K562 (cell line): Measurements from ENCODE around the gene G6PD. TPM values are rescaled to one million over a fixed set of nuclear protein-coding genes. Genes with fewer than 3 reads are reported as not detected.

Experiments used
- ATF4 ChIP-seq: fragments of 450-650 bp; formaldehyde crosslinking; IDR thresholded peaks from 2 replicates; pipeline ENCODE4 v1.4.0; 2022; ENCODE audit warnings: mild to moderate bottlenecking, moderate library complexity
- CBX3 ChIP-seq, 2 experiments: IDR thresholded peaks; 1 replicate in 1 of 2; 2 replicates in 1 of 2; pipeline ENCODE4 v1.6.1; 2012; ENCODE audit warnings: inconsistent platforms in 2 of 2, low read length in 2 of 2, borderline replicate concordance in 1 of 2, control low read depth in 1 of 2
- CCAR2 ChIP-seq: fragments of 200-400 bp; formaldehyde crosslinking; IDR thresholded peaks from 2 replicates; pipeline ENCODE4 v1.6.1; 2017; ENCODE audit warnings: mild to moderate bottlenecking, low read depth, low read length
- E2F4 ChIP-seq: sonication (generic); formaldehyde crosslinking; IDR thresholded peaks from 2 replicates; pipeline ENCODE4 v1.8.0; 2022; ENCODE audit warnings: mild to moderate bottlenecking, low read depth, missing genetic modification reagents
- GTF3C2 ChIP-seq: IDR thresholded peaks from 3 replicates; pipeline ENCODE4 v1.6.1; 2011; ENCODE audit warnings: borderline replicate concordance, mild to moderate bottlenecking, moderate library complexity; ENCODE audit not compliant: insufficient read length; ENCODE audit errors: extremely low read depth
- HNRNPK ChIP-seq: fragments of 200-400 bp; formaldehyde crosslinking; IDR thresholded peaks from one replicate; pipeline ENCODE4 v1.6.1; 2018; ENCODE audit warnings: mild to moderate bottlenecking, low read depth, low read length; ENCODE audit not compliant: poor library complexity, severe bottlenecking
- IRF9 ChIP-seq: fragments of 450-650 bp; IDR thresholded peaks from 2 replicates; pipeline ENCODE4 v1.6.1; 2016; ENCODE audit warnings: missing biosample characterization, missing genetic modification characterization
- MEIS2 ChIP-seq: fragments of 450-650 bp; IDR thresholded peaks from 2 replicates; pipeline ENCODE4 v1.6.1; 2014; ENCODE audit warnings: mild to moderate bottlenecking; ENCODE audit not compliant: partially characterized antibody
- NCOA2 ChIP-seq, 2 experiments: fragments of 450-650 bp; IDR thresholded peaks; 2 replicates each; pipeline ENCODE4 v1.6.1; 2018; ENCODE audit warnings: mild to moderate bottlenecking in 2 of 2, moderate library complexity in 1 of 2; ENCODE audit not compliant: partially characterized antibody in 2 of 2
- RBFOX2 ChIP-seq: fragments of 200-400 bp; formaldehyde crosslinking; IDR thresholded peaks from 2 replicates; pipeline ENCODE4 v1.6.1; 2017; ENCODE audit warnings: low read depth, mild to moderate bottlenecking, low read length, moderate library complexity
- RNF2 ChIP-seq: sonication (generic); IDR thresholded peaks from 2 replicates; pipeline ENCODE4 v1.6.1; 2016
- SRF ChIP-seq, 2 experiments: fragments of 250-450, 450-650 bp in 1 of 2; sonication (Bioruptor Pico) in 1 of 2; sonication (generic) in 1 of 2; formaldehyde crosslinking; IDR thresholded peaks; 2 replicates each; pipeline versions ENCODE4 v1.5.0 to v1.5.1; 2020 to 2022; ENCODE audit warnings: mild to moderate bottlenecking in 1 of 2, missing genetic modification reagents in 1 of 2
- XRCC3 ChIP-seq: fragments of 450-650 bp; IDR thresholded peaks from 2 replicates; pipeline ENCODE4 v1.6.1; 2017; ENCODE audit warnings: mild to moderate bottlenecking, moderate library complexity
- ZBTB7A ChIP-seq: IDR thresholded peaks from 2 replicates; pipeline ENCODE4 v1.6.1; 2011; ENCODE audit warnings: low read depth, mild to moderate bottlenecking, low read length, moderate library complexity, borderline replicate concordance; ENCODE audit not compliant: control insufficient read depth
- ZNF140 ChIP-seq: fragments of 250-450 bp; sonication (Bioruptor Pico); IDR thresholded peaks from 2 replicates; pipeline ENCODE4 v1.8.0; 2021; ENCODE audit warnings: moderate library complexity, mild to moderate bottlenecking, inconsistent platforms
- ZNF57 ChIP-seq: fragments of 450-650 bp; formaldehyde crosslinking; IDR thresholded peaks from 2 replicates; pipeline ENCODE4 v1.4.0; 2020; ENCODE audit warnings: mild to moderate bottlenecking, moderate library complexity
- ZNF592 ChIP-seq: fragments of 450-650 bp; IDR thresholded peaks from 2 replicates; pipeline ENCODE4 v1.6.1; 2017; ENCODE audit warnings: antibody characterized with exemption, mild to moderate bottlenecking
- polyA plus RNA-seq, 8 experiments: library from polyadenylated mRNA; depleted of rRNA in 4 of 8; stranded (reverse) in 5 of 8; unstranded in 3 of 8; fragments of >200 nt; fragmentation: Nextera tagmentation in 2 of 8; fragmentation: Illumina TruSeq in 1 of 8; extraction: Ambion mirVana in 2 of 8; extraction: Trizol in 1 of 8; gene quantifications; 2 replicates each; pipeline versions ENCODE4 v1.2.1 to v1.2.3, GENCODE V29; 2011 to 2014; ENCODE audit warnings: inconsistent platforms in 1 of 8, missing spikeins in 1 of 8
- total RNA-seq, 7 experiments: library from RNA; depleted of rRNA in 6 of 7; stranded (reverse); fragments of >200 nt in 6 of 7; fragmentation: Illumina TruSeq in 2 of 7; extraction: Trizol in 2 of 7; gene quantifications; 2 replicates each; pipeline versions ENCODE4 v1.2.1 to v1.2.3, GENCODE V29; 2011 to 2021; ENCODE audit warnings: low replicate concordance in 1 of 7

Gene G6PD
- total and polyA plus RNA-seq, 9 of the 15 experiments (the other 6 are each of a cell fraction or from before 2014, with no cell fraction given), result 2.9 to 222 (median 66.4) TPM

- 0 out of 2 replicates have a peak, but pooled peaks have one; percentile 41 for TF ChIP-seq ZNF592
- peak; percentile 89 for TF ChIP-seq RBFOX2
- TF ChIP-seq HNRNPK, result no peak
- TF ChIP-seq CBX3 (IDR thresholded peaks at IDR 0.05; ENCODE audit: borderline replicate concordance in 1 of 2, low read length in 2 of 2), result no peak
- no peak for TF ChIP-seq ZNF140
- TF ChIP-seq ZBTB7A, result no peak
- no peak for TF ChIP-seq GTF3C2
- TF ChIP-seq ATF4 (CRISPR knock-in tag), result no peak
- TF ChIP-seq NCOA2 (IDR thresholded peaks at IDR 0.05; ENCODE audit: partially characterized antibody in 2 of 2), result no peak
- TF ChIP-seq E2F4 (CRISPR knock-in tag), result no peak
- TF ChIP-seq CCAR2, result no peak
- no peak for TF ChIP-seq XRCC3
- TF ChIP-seq SRF (CRISPR knock-in tag; IDR thresholded peaks at IDR 0.05), result no peak
- no peak for TF ChIP-seq ZNF57 (CRISPR knock-in tag)
- no peak; the same call in 1 of the 2 replicates for TF ChIP-seq RNF2
- peak; percentile 23 for TF ChIP-seq MEIS2
- no peak for TF ChIP-seq IRF9
Measured at GRCh38 chrX:154490414-154491083, 56.1 kb downstream of the G6PD start, which contains the start of gene SLC10A3 (continued).
